Astrocyte (in vitro differentiated cells and primary cell): ENCODE data around the gene KRT17. TPM values are rescaled to one million over a fixed set of nuclear protein-coding genes. Genes with fewer than 3 reads are reported as not detected.
"Not testable (repeated sequence)": the region's sequence is repeated elsewhere in the genome, so short reads cannot be mapped to it uniquely, and the experiment has no call there.

ENCODE experiments used
- DNase-seq: peaks from one replicate; pipeline ENCODE4 v3.0.0-alpha.2; 2010; ENCODE audit warnings: low read depth
- FAIRE-seq: peaks from 2 replicates; lab custom pipeline; 2011; peaks lifted over from hg19 to GRCh38; lab: Jason Lieb, UNC
- H2AFZ ChIP-seq: 2 replicates; pipeline ENCODE4 v1.6.0; 2012; ENCODE audit warnings: low read depth, low read length, inconsistent platforms
- H3K27ac ChIP-seq: 2 replicates; pipeline ENCODE4 v1.5.1; 2011; ENCODE audit warnings: low read depth, low read length, inconsistent platforms
- H3K27me3 ChIP-seq: 2 replicates; pipeline ENCODE4 v1.6.0; 2011; ENCODE audit warnings: low read length, inconsistent platforms; ENCODE audit not compliant: insufficient read depth
- H3K36me3 ChIP-seq: 2 replicates; pipeline ENCODE4 v1.5.1; 2011; ENCODE audit warnings: low read length, inconsistent platforms; ENCODE audit not compliant: insufficient read depth
- H3K4me1 ChIP-seq: 2 replicates; pipeline ENCODE4 v1.5.1; 2011; ENCODE audit warnings: low read length, inconsistent platforms; ENCODE audit not compliant: insufficient read depth
- H3K4me2 ChIP-seq: 2 replicates; pipeline ENCODE4 v1.6.0; 2012; ENCODE audit warnings: low read length, inconsistent platforms
- H3K4me3 ChIP-seq: 2 replicates; pipeline ENCODE4 v1.5.1; 2011; ENCODE audit warnings: low read depth, mild to moderate bottlenecking, low read length, inconsistent platforms; ENCODE audit not compliant: insufficient read depth
- H3K79me2 ChIP-seq: 2 replicates; pipeline ENCODE4 v1.6.0; 2012; ENCODE audit warnings: mild to moderate bottlenecking, low read length, inconsistent platforms; ENCODE audit not compliant: insufficient read depth
- H3K9ac ChIP-seq: 2 replicates; pipeline ENCODE4 v1.6.0; 2012; ENCODE audit warnings: mild to moderate bottlenecking, low read length, inconsistent platforms
- H3K9me3 ChIP-seq: 2 replicates; pipeline ENCODE4 v1.5.1; 2012; ENCODE audit warnings: low read depth, mild to moderate bottlenecking, low read length, inconsistent platforms; ENCODE audit not compliant: insufficient read depth
- H4K20me1 ChIP-seq: 2 replicates; pipeline ENCODE4 v1.6.0; 2012; ENCODE audit warnings: low read length, inconsistent platforms; ENCODE audit not compliant: insufficient read depth
- H3K27ac Mint-ChIP-seq: one replicate; pipeline ENCODE4 v1.8.0; 2021; ENCODE audit warnings: mild to moderate bottlenecking, mixed read lengths; ENCODE audit not compliant: unreplicated experiment
- H3K27me3 Mint-ChIP-seq: one replicate; pipeline ENCODE4 v1.8.0; 2021; ENCODE audit warnings: low read depth, mixed read lengths; ENCODE audit not compliant: unreplicated experiment
- H3K36me3 Mint-ChIP-seq: one replicate; pipeline ENCODE4 v1.8.0; 2021; ENCODE audit warnings: low read depth, mixed read lengths; ENCODE audit not compliant: unreplicated experiment
- H3K4me1 Mint-ChIP-seq: one replicate; pipeline ENCODE4 v1.8.0; 2021; ENCODE audit warnings: low read depth, mixed read lengths; ENCODE audit not compliant: unreplicated experiment
- H3K4me3 Mint-ChIP-seq: one replicate; pipeline ENCODE4 v1.8.0; 2021; ENCODE audit warnings: mild to moderate bottlenecking, moderate library complexity, mixed read lengths; ENCODE audit not compliant: unreplicated experiment
- H3K9me3 Mint-ChIP-seq: one replicate; pipeline ENCODE4 v1.8.0; 2021; ENCODE audit warnings: mild to moderate bottlenecking, mixed read lengths; ENCODE audit not compliant: unreplicated experiment
- EZH2 ChIP-seq: IDR thresholded peaks from 2 replicates; pipeline ENCODE4 v1.6.1; 2012; ENCODE audit warnings: mild to moderate bottlenecking, low read length, inconsistent platforms; ENCODE audit not compliant: insufficient read depth
- total RNA-seq: library from RNA; stranded (reverse); gene quantifications from 2 replicates; pipeline ENCODE4 v1.2.1, GENCODE V29; 2021
- TF ChIP-seq, protein P1 (sequence below): IDR thresholded peaks from 2 replicates; pipeline ENCODE4 v1.5.1; 2011; ENCODE audit warnings: low read depth, mild to moderate bottlenecking, inconsistent platforms, low read length, moderate library complexity; ENCODE audit not compliant: insufficient read depth

The KRT17 gene
- total RNA-seq, 1 donor from 2014 or later, result 21.4 TPM

DNA sequence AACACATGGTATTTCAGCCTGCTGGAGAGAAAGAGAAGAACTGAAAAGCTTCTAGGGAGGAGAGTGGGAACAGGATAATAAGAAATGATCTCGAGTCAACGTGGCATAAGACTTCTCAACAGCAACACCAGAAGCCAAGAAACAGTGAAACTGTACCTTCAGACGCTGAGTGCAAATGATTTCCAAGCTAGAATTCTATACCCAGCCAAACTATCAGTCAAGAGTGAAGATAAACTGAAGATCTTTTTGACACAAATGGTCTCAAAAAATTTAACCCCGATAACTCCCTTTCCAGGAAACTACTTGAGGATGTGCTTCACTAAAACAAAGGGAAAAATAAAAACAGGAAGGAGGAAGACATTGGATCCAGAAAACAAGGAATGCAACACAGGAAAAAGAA is 17.4 kb downstream of the KRT17 start:
- H3K27ac Mint-ChIP-seq, H3K27ac ChIP-seq, H3K4me1 Mint-ChIP-seq, H3K4me3 ChIP-seq, H3K4me1 ChIP-seq, H3K4me2 ChIP-seq, H3K9me3 Mint-ChIP-seq, H3K9me3 ChIP-seq, DNase-seq, H3K4me3 Mint-ChIP-seq, H3K9ac ChIP-seq, H3K79me2 ChIP-seq, H4K20me1 ChIP-seq, H2AFZ ChIP-seq, FAIRE-seq, H3K36me3 Mint-ChIP-seq, H3K36me3 ChIP-seq: not testable (repeated sequence)
- peaks cover 11% of the 10 kb centered on the region for H3K27me3 ChIP-seq
- H3K27me3 Mint-ChIP-seq, result peaks cover 16% of the 10 kb centered on the region

DNA sequence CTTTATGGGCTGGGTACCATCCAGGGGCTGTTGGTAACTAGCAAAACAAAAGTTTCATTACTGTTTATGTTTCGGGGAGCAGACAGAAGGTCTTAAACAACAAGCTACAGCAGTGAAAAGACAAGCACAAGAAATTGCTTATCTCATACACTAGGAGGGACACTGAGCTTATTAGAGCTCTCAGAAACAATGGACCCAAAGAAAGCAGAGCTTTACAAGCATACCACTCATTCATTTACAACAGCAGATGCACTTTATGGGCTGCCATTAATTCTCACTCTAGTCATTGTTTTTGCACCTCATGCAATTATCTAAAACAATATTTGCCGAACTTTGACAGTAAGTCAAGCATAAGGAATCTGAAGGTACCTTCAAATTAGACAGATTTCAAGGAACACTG is 21.9 kb downstream of the KRT17 start:
- no peaks in the 10 kb centered on the region for H3K27me3 Mint-ChIP-seq
- no peak for TF ChIP-seq EZH2
- TF ChIP-seq, protein P1, sequence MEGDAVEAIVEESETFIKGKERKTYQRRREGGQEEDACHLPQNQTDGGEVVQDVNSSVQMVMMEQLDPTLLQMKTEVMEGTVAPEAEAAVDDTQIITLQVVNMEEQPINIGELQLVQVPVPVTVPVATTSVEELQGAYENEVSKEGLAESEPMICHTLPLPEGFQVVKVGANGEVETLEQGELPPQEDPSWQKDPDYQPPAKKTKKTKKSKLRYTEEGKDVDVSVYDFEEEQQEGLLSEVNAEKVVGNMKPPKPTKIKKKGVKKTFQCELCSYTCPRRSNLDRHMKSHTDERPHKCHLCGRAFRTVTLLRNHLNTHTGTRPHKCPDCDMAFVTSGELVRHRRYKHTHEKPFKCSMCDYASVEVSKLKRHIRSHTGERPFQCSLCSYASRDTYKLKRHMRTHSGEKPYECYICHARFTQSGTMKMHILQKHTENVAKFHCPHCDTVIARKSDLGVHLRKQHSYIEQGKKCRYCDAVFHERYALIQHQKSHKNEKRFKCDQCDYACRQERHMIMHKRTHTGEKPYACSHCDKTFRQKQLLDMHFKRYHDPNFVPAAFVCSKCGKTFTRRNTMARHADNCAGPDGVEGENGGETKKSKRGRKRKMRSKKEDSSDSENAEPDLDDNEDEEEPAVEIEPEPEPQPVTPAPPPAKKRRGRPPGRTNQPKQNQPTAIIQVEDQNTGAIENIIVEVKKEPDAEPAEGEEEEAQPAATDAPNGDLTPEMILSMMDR, result no peak
- H3K27me3 ChIP-seq, result peaks cover 12% of the 10 kb centered on the region

DNA sequence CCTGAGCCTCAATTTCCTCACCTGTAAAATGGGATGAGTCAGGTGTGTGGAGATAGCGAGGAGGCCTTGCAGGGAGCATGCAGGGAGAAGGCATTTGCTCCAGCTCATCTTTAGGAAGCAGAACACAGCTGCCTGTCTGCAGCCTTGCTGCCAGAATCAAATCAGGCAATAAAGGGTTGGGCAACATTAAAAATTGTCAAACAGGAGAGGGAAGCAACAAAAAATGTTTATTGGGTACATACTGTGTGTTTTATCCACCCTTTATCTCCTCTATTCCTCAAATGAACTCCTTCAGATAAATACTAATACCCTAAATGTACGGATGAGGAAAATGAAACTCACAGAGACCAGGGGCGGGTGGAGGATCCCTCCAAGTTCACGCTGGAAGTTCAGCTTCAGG is 24.1 kb downstream of the KRT17 start:
- H3K4me1 ChIP-seq, result no peaks in the 10 kb centered on the region
- H4K20me1 ChIP-seq, result no peaks in the 10 kb centered on the region
- peaks cover 5% of the 10 kb centered on the region for H3K27me3 Mint-ChIP-seq
- H3K27me3 ChIP-seq, result peaks cover 12% of the 10 kb centered on the region
- no peak for FAIRE-seq
- TF ChIP-seq EZH2, result no peak
- TF ChIP-seq, protein P1, result no peak
- no peaks in the 10 kb centered on the region for H3K9me3 ChIP-seq
- H3K9ac ChIP-seq, result no peak overlapping the region
- no peak overlapping the region for H2AFZ ChIP-seq
- H3K79me2 ChIP-seq, result no peaks in the 10 kb centered on the region
- H3K27ac Mint-ChIP-seq, result no peak overlapping the region
- H3K36me3 ChIP-seq, result no peaks in the 10 kb centered on the region
- no peak for DNase-seq
- no peak overlapping the region for H3K4me3 ChIP-seq
- no peak overlapping the region for H3K27ac ChIP-seq
- H3K4me1 Mint-ChIP-seq, result no peaks in the 10 kb centered on the region
- H3K36me3 Mint-ChIP-seq, result no peaks in the 10 kb centered on the region
- H3K4me3 Mint-ChIP-seq, result no peak overlapping the region
- no peaks in the 10 kb centered on the region for H3K9me3 Mint-ChIP-seq
- H3K4me2 ChIP-seq, result no peak overlapping the region

More for the DNA sequence above, 21.9 kb downstream of the KRT17 start:
- H3K4me1 ChIP-seq, result no peaks in the 10 kb centered on the region
- DNase-seq, result no peak
- H3K4me3 ChIP-seq, result no peak overlapping the region
- no peak overlapping the region for H3K9ac ChIP-seq
- no peak for FAIRE-seq
- H2AFZ ChIP-seq, result no peak overlapping the region
- no peak overlapping the region for H3K27ac ChIP-seq
- no peak overlapping the region for H3K27ac Mint-ChIP-seq
- peaks cover 8% of the 10 kb centered on the region for H3K9me3 Mint-ChIP-seq
- no peaks in the 10 kb centered on the region for H3K36me3 Mint-ChIP-seq
- no peaks in the 10 kb centered on the region for H3K4me1 Mint-ChIP-seq
- H3K36me3 ChIP-seq, result no peaks in the 10 kb centered on the region
- H3K4me2 ChIP-seq, result no peak overlapping the region
- no peaks in the 10 kb centered on the region for H3K79me2 ChIP-seq
- H4K20me1 ChIP-seq, result no peaks in the 10 kb centered on the region
- peaks cover 5% of the 10 kb centered on the region for H3K9me3 ChIP-seq
- no peak overlapping the region for H3K4me3 Mint-ChIP-seq
